ENCODE results near the gene ARHGAP42.

Gene ARHGAP42

DNA sequence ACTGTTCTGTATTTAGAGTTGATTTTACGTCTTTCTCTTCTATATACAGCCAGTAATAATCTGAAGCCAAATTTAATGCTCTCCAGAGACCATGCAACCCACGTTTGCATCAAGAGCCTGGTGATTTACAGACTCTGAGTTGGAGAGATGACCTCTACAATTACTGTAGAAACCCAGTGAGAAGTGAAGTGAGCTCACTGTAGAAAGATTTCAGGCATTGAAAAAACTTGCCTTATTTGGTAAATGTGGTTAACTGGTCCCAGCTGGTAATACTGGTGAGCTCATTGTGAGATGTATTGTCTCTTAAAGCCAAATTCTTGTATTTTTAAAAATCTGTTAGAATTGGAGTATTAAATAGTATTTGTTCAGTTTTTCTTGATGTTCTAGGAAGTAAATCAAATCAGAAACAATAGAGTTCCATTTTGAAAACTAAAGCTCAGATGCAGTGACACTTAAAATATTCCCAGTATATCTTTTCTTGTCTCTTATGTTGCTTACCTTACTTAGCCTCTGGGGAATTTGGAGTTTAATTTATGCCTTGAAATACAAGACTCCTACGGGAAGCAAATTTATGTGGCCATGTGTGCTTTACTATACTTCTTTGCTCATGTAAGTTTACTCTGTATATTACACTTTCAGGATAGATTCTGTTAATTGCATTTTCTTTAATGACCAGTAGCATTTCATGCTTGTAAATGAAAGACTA, 189.9 kb downstream of the ARHGAP42 start:
- no peak for TF ChIP-seq CTCF (IDR thresholded peaks at IDR 0.05; ENCODE audit: borderline replicate concordance, extremely low read depth, low read length, poor library complexity, severe bottlenecking)
- no peak for TF ChIP-seq EZH2 (IDR thresholded peaks at IDR 0.05; ENCODE audit: borderline replicate concordance, low read depth, low read length, severe bottlenecking)
- no peaks in the 10 kb centered on the region for H3K79me2 ChIP-seq (ENCODE audit: insufficient read depth, low read length)
- H3K36me3 ChIP-seq (ENCODE audit: insufficient read depth, low read length): no peaks in the 10 kb centered on the region
- H3K4me1 ChIP-seq (ENCODE audit: insufficient read depth, low read length): no peaks in the 10 kb centered on the region
- H2AFZ ChIP-seq (ENCODE audit: low read depth, low read length): no peak overlapping the region
- no peaks in the 10 kb centered on the region for H3K9me3 ChIP-seq (ENCODE audit: insufficient read depth, low read length, severe bottlenecking)
- H4K20me1 ChIP-seq (ENCODE audit: insufficient read depth, low read length): no peaks in the 10 kb centered on the region
- DNase-seq (no peak), ATAC-seq (ENCODE audit: insufficient read depth, low read depth) (no peak)
- no peak overlapping the region for H3K27ac ChIP-seq (ENCODE audit: low read length)
- H3K4me3 ChIP-seq (ENCODE audit: low read depth in 1 of 2, low read length in 2 of 2): no peak overlapping the region
- H3K4me2 ChIP-seq (ENCODE audit: insufficient read depth, low read length): no peak overlapping the region
- no peak overlapping the region for H3K9ac ChIP-seq (ENCODE audit: low read depth, low read length)
- no peaks in the 10 kb centered on the region for H3K27me3 ChIP-seq (ENCODE audit: insufficient read depth, low read length, poor library complexity)

GRCh38 chr11:100878474-100878873, 191.4 kb downstream of the ARHGAP42 start:
- no peaks in the 10 kb centered on the region for H3K79me2 ChIP-seq (ENCODE audit: insufficient read depth, low read length)
- ATAC-seq (ENCODE audit: insufficient read depth, low read depth): no peak
- H3K9ac ChIP-seq (ENCODE audit: low read depth, low read length): no peak overlapping the region
- H3K4me3 ChIP-seq (ENCODE audit: low read depth in 1 of 2, low read length in 2 of 2): no peak overlapping the region
- H3K36me3 ChIP-seq (ENCODE audit: insufficient read depth, low read length): no peaks in the 10 kb centered on the region
- TF ChIP-seq CTCF (IDR thresholded peaks at IDR 0.05; ENCODE audit: borderline replicate concordance, extremely low read depth, low read length, poor library complexity, severe bottlenecking): no peak
- no peak overlapping the region for H3K27ac ChIP-seq (ENCODE audit: low read length)
- H4K20me1 ChIP-seq (ENCODE audit: insufficient read depth, low read length): no peaks in the 10 kb centered on the region
- DNase-seq: no peak
- H3K4me1 ChIP-seq (ENCODE audit: insufficient read depth, low read length): no peaks in the 10 kb centered on the region
- no peaks in the 10 kb centered on the region for H3K9me3 ChIP-seq (ENCODE audit: insufficient read depth, low read length, severe bottlenecking)
- no peak overlapping the region for H3K4me2 ChIP-seq (ENCODE audit: insufficient read depth, low read length)
- H3K27me3 ChIP-seq (ENCODE audit: insufficient read depth, low read length, poor library complexity): no peaks in the 10 kb centered on the region
- H2AFZ ChIP-seq (ENCODE audit: low read depth, low read length): no peak overlapping the region

DNA sequence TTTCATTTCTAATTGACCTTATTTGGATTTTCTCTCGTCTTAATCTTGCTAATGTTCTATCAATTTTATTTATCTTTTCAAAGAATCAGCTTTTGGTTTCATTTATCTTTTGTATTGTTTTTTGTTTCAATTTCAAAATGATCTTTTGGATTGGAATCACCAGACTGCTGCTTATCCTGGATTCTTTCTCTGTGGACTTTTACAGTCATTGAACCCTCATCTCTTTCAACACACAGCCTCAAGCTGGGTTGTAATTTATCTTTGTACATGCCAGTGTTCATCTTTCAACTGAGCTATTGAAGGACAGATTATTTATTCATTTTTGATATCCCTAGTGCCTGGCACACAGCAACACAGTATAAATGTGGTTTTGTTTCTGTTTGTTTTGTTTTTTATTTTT, 195.9 kb downstream of the ARHGAP42 start:
- H3K9ac ChIP-seq (ENCODE audit: low read depth, low read length): no peak overlapping the region
- no peak for DNase-seq
- no peaks in the 10 kb centered on the region for H3K36me3 ChIP-seq (ENCODE audit: insufficient read depth, low read length)
- H3K79me2 ChIP-seq (ENCODE audit: insufficient read depth, low read length): no peaks in the 10 kb centered on the region
- no peaks in the 10 kb centered on the region for H3K9me3 ChIP-seq (ENCODE audit: insufficient read depth, low read length, severe bottlenecking)
- no peak for TF ChIP-seq EZH2 (IDR thresholded peaks at IDR 0.05; ENCODE audit: borderline replicate concordance, low read depth, low read length, severe bottlenecking)
- no peak for TF ChIP-seq CTCF (IDR thresholded peaks at IDR 0.05; ENCODE audit: borderline replicate concordance, extremely low read depth, low read length, poor library complexity, severe bottlenecking)
- no peak overlapping the region for H3K4me3 ChIP-seq (ENCODE audit: low read depth in 1 of 2, low read length in 2 of 2)
- no peaks in the 10 kb centered on the region for H3K4me1 ChIP-seq (ENCODE audit: insufficient read depth, low read length)
- H2AFZ ChIP-seq (ENCODE audit: low read depth, low read length): no peak overlapping the region
- H4K20me1 ChIP-seq (ENCODE audit: insufficient read depth, low read length): no peaks in the 10 kb centered on the region; the same call in 1 of the 2 replicates
- no peak for ATAC-seq (ENCODE audit: insufficient read depth, low read depth)
- H3K27ac ChIP-seq (ENCODE audit: low read length): no peak overlapping the region
- no peak overlapping the region for H3K4me2 ChIP-seq (ENCODE audit: insufficient read depth, low read length)
- no peaks in the 10 kb centered on the region for H3K27me3 ChIP-seq (ENCODE audit: insufficient read depth, low read length, poor library complexity)

Measured in DND-41 (cell line).